HG03354 (cell line): ENCODE measurements around the gene LMO2.

ENCODE experiments used
- ATAC-seq: cut with Tn5 transposase; IDR thresholded peaks from one replicate; pipeline ENCODE4 v1.9.1; 2021; ENCODE audit warnings: mild to moderate bottlenecking; ENCODE audit not compliant: unreplicated experiment, poor library complexity, severe bottlenecking

The LMO2 gene

DNA sequence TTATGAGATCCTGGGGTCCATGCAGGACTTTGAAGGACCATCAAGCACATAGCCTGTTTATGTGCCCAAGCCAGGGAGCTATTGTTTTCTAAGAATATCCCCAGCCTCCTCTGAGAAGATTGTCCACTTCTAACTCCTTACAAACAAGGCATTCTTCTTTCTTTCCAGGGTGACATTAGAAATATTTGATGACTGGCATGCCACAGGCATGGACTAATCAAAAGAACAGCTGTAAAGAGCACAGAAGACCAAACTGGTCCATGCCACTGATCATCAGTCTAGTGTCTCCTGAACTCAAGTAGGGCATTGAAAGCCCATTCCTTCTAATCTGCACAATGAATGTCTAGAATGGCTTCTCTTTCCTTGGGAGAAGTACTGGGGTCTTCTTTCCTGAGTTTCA, 24.9 kb upstream of the LMO2 start:
- ATAC-seq: no peak

DNA sequence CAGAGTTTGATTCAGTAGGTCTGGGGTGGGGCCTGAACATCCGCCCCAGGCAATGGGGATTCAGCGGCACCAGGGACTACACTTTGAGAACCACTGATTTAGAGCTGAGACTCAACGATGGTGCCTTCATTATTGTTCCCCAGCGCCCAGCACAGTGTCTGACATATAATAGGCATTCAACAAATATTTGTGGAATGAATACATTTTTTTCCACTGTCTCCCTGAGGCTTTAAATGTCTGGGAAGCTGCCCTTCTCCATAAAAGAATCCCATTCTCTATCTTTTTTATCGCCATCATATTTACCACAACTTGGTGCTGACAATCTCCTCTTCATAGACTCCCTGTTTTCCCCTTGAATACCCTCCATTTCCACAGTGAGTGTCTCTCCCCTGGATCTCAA, 23.6 kb upstream of the LMO2 start:
- no peak for ATAC-seq

DNA sequence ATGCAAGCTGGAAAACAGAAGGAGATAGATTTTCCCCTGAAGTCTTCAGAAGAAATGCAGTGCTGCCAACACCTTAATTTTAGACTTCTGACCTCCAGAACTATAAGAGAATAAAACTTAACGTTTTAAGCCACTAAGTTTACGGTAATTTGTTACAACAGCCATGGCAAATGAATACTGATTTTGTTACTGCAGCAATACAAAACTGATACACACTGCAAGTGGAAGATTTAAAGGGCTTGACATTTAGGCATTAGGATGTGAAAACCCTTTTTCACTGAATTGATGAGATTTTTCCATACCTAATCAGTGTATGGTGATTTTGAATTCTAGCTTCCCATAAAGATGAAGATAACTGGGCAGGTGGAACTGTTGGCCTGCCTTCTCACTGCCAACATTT, 22.1 kb upstream of the LMO2 start:
- no peak for ATAC-seq

DNA sequence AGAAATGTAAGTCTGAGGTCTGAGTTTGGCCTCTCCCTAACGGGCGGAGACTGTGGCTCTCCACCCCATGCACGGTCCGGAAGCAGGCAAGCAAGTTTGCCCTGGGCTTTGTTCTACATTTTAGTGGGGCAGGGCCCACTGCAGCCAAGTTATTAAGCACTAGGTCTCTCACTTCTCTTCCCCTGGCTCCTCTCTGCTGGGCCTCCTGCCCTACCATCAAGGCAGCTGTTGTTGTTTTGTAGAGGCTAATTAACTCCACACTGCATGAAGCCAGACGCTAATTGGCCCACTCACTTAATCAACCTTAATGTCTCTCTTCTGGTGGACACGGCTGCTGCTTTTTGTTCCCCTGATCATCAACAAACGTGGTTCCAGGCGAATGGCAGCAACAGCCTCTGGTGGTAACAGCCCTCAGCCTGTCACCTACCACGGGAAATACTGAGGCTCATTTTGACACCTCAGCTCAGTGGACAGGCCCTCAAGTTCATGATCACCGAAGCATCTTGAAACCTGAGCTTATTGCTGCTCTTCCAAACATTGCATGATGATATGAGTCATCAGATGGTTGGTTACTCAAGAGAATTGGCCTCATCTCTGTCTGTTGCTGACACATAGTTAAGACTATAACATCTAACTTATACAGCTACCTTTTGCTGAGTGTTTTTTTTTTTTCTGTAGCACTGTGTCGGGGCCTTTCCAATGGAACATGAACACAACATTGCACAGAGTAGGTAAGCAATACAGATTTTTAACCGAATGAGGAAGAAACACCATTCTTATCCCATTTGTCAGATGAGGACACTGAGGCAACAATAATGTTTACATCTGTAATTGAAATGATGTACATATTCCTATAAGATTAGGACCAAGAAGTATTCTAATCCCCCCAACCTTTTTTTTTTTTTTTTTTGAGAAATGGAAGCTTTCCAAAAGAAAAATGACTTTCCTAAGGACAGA, 20.8 kb upstream of the LMO2 start:
- peak; percentile 83 for ATAC-seq

DNA sequence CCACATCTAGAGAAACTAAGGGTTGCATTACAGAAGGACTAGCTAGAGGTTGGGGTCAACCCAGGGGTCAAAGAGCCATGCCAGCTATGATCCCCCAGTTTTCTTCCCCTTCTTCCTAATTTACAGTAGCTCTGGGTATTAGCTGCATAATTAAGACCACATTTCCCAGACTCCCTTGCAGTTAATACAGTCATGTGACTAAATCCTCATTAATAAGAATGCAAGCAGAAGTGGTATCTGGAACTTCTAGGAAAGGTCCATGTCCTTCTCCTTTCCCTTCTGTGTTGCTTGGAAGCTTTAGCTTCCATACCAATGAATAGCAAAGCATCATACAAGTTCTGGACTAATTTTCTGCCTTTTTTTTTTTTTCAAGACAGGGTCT, 19.1 kb upstream of the LMO2 start:
- ATAC-seq: no peak

DNA sequence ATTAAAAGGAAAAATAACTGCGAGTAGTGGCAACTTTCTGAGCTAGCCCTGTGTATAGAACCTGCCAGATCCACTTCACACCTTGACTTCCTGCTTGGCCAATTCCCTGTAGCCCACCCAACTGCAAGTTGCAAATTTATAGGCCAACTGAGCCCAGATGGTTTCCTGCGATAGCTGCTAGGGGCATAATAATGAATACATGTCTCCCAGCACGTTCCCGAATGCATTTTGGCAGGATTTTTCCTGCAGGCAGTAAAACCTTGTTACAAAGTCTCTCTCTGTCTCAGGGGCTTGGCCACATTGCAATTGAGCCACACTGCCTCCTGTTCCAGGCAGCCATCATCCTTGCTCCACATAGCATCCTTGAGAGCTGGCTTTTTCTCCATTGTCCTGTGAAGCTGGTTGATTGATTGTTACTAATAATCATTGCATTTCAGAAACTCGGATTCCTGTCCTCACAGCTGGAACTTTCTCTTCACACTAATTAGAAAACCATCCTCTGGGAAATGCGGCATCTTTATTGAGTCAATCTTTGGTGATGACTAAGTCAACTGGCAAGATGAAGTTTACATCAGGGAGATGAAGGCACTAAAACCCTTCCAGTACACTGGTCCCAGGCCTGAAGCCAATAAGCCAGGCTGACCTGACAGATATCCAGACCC, 18.6 kb upstream of the LMO2 start:
- no peak for ATAC-seq

DNA sequence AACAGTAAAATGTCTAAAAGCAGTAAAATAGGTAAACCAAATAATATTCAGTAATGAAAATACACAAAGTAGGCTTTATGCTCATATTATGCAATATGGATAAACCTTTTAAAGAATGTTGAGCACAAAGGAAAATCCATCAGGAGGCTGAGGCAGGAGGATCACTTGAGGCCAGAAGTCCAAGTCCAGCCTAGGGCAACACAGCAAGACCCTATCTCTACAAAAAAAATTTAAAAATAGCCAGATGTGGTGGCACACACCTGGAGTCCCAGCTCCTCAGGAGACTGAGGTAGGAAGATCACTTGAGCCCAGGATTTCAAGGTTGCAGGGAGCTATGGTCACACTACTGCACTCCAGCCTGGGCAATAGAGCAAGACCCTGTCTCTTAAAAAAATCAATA, 17.7 kb upstream of the LMO2 start:
- no peak for ATAC-seq

DNA sequence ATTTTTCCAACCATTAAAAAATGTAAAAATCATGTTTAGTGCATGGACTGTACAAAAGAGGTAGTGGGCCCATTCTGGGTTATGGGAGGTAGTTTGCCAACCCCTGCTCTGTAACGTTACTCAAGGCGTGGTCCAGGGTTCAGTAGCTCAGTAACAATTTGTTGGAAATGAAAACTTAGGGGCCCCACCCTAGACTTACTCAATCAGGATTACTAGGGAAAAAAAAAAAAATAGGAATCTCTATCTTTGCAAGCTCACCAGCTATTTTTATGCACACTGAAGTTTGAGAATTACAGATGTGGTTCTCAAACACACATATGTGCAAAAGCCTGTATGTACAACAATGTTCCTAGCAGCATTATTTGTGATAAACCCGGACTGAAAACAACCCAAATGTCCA, 17.3 kb upstream of the LMO2 start:
- no peak for ATAC-seq

DNA sequence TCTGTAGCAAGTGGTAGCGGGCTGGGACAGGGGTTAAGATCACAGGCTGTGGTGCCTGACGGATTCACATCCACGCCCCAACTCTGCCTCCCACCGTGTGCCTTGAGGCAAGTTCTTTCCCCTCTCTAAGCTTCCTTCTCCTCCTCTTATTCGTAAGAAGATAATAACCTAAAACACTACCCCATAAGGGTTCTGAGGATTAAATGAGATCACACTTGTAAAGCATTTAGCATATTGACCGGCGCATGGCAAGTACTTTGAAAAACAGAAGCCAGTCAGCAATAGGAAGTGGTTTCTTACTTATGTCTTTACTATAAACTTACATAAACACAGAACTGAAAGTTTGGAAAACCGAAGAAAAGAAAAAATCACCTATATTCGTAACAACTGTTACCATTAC, 15.5 kb upstream of the LMO2 start:
- no peak for ATAC-seq

DNA sequence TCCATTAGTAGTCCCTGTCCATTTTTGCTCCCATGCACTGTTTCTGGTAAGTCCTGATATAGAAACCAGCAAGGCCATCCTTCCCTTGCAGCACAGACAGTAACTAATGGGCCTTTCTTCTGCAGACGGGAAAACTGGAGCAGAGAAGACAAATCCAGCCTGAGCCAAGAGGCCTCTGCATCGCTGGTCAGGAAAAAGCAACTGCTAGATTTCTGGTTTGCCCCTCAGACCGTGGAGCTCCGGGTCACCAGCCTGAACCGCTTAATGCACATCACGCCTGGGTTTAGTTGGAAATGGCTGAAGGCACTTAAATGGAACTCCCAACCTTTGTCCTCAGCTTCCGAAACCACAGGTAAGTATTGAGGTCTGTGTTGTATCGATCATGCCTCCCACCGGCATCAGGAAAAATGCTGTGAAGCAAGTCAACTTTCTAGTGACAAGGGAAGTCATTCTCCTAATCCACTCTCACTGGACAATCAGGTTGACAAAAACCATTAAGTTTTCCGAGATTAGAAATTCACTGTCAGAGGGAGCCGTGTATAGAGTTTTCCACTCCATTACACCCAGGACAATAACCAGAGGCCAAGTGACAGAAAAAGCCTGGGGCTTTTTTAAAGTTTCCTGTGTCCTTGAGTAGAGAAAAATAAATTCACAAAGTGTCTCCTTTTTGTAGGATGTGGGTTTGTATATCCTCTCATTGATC, 14.8 kb upstream of the LMO2 start:
- no peak for ATAC-seq

DNA sequence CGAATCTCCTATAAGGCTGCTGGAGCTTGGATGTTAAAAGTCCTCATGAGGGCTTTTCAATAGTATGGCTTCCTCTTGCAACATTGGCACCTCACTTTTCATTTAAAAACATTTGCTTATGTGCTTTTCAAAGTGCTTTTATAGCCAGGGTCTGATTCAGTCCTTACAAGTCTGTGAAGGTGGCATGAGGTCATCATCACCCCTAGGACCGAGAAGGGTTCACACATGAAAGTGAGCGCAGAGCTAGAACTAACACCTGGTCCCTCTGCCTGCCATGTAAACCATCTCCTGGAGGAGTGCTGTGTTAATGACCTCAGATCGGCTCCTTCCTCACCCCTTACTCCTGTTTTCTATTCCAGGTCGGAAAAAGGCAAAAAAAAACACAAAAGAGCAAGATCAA, 12.2 kb upstream of the LMO2 start:
- ATAC-seq: no peak

DNA sequence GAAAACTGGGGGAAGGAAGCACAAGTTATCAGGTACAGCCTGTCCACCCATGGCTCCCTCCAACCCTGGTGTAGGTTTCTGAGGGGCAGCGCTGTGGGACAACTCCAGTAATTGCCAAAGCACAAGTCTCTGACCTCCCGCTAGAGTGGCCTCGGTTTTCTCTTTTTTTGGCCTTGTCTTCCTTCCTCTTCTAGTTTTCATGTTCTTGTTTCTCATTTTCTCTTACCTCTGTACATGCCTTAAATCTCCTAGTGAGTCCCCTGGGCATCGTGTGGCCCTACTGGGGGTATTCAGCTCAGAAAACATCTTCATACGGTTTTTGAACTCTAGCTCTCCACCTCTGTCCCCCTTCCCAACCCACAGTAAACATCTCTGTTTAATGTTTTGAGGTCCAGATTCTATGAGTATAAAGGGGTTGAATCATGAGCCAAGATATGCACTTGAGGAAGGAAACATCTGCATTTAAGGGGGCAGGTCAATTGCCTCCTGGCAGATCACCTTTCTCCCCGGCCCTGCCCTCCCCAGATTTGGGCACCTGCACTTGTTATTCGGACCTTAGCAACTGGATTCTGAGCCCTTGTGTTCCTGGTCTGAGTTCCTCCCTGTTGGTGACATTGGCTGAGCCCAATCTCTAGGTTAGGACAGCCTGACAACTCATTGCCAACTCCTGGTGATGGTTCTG, 8.4 kb upstream of the LMO2 start:
- no peak for ATAC-seq

DNA sequence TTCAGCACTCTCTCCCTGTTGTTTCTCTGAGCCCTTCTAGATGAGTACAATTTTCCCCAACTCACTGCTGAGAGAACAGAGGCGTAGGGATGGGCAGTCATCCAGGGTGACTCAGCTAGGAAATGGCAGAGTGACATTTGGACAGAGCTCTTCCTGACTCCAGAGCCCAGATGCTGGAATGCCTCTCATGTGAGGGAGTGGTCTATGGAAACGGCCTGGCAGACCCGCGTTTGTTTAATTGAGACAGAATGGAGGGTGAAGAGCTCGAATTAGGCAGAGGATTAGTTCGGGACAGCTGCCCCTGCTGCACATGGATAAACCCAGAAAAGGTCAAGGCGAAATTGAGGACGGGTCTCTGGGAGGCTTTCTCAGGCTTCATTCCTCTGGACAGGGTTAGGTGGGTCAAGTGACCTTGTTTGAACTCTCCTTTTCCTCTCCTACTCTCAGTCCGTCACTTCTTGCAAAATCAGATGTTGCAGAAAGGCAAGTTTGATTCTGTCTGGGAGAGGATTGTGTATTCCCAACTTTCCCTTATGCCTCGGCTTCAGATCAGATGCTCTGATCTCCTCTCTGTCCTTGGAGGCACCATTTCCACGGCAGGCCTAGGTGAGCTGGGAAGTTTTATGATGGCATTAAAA, 7.6 kb upstream of the LMO2 start:
- ATAC-seq: no peak

DNA sequence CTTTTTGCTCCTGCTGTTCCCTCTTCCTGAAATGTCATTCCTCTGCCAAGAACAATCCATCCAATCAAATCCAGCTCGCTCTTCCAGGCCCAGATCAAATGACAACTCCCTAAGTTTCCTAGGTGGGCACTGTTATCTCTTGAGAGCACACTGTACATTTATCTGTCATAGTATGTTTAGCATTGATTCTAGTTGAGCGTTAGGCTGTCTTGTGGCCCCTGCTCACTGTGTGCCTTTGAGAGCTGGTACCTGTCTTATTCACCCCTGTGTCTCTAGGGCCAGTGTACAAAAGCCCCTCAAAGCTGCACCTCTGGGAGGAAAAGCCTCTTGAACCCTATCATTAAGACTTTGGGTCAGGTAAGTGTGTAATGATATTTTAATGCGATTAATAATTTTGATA, 7.1 kb upstream of the LMO2 start:
- no peak for ATAC-seq

DNA sequence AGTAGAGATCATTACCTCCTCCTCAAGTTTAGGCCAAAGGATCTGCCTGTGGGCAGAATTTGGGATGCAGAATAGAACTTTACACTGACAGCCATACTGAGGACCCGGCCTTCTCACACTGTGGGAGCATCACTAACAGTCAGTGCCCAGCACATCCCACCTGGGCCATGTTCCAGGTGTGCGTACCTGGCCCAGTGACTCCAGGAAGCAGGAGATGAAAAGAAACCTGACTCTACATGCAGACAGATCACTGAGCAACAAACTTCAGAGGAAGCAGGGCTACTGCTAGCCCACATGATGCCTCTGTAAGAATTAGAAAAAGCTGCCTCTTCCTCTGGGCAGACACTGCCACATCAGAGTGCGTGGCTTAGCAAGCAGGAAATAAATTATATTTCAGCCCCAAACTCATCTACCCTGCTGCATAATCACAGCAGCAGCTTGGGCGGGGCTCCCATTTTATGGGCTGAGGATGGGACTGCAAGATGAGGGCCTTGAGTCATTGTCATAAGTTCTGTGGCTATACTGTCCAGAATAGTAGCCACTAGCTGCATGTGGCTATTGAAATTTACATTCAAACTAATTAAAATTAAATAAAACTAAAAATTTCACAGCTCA, 6.0 kb upstream of the LMO2 start:
- ATAC-seq: no peak

DNA sequence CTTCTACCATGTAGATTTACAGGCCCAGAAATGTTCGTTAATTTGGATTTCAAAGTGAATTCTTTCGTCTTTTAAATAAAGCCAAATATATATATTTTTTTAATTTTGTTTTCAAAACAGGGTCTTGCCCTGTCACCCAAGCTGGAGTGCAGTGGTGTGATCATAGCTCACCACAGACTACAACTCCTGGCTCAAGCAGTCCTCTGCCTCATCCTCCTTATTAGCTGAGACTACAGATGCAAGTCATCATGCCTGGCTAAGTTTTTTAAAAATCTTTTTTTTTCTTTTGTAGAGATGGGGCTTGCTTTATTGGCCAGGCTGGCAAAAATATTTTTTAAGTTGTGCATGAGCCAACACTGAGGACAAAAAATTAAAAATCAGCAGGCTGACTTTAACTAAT, 5.0 kb upstream of the LMO2 start:
- ATAC-seq: no peak

DNA sequence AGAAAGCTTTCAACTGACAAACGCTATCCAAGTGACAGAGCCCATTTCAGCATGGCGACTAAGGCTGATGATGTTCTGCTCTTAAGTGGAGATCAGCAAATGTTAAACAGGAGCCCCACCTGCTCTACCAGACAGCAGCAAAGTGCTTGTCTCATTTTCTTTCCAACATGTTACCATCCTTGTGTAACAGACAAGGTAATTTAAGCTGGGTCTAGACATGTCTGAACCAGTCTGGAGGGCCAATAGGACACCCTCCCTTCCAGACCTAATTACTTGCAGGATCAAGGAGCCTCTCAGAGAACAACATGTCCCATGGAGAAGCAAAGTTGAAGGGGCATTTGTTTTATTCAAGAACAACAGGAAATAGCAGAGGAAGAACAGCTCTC, 3.9 kb upstream of the LMO2 start:
- ATAC-seq: no peak

DNA sequence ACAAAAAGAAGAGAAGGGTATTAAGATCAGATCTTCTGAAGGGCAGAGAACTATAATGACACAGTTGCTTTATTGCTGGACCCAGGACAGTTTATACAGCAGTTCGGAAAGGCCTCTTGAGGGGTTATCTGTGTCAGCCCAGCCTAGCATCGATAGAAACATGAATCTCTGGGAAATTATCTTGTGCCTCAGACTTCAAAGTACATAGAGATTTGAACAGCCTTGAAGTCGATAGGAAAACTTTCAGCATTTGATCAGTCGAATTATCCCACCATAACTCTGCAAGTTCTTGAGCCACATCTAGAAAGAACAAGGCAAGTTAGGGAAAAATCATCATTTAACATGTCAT, 2.5 kb upstream of the LMO2 start:
- ATAC-seq: no peak

DNA sequence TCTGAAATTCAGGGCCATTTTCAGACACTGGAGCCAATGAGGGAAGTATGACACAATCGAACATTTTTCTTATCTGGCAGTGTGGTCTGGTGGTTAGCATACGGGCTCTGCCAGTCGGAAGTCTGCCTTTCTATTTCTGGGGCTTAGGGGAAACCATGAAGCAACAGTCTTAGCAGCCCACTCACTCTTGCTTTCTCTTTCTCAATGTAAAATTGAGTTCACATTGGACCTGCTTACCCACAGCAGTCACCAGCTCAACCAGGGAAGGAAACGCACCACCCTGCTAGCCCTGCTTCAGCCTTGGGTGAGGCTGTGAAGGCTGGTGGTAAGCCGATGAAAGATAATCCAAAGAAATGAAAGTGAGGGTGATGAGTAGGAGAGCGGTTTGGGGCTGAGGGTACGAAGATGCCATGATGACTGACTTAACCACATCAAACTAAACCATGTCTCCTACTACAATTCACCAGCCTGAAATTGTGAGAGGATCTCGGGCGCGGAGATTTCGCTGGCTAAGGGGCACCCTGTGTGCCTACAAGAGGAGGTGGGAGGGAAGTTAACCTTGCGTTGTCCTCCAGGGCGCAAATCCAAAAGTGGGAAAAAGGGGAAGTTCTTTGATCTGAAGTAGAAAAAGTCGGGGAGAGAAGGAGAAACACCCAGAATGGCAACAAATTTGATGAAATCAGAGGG, 2.0 kb upstream of the LMO2 start:
- peak; percentile 81 for ATAC-seq
